NOMO-1 treated with dmso at 0.1 percent for 144 hours (cell line): ENCODE data around the gene SEZ6L2.

ENCODE experiments used
- DNase-seq: peaks from one replicate; lab custom pipeline; 2025; ENCODE audit not compliant: unreplicated experiment; lab: John Stamatoyannopoulos, UW

The SEZ6L2 gene

DNA sequence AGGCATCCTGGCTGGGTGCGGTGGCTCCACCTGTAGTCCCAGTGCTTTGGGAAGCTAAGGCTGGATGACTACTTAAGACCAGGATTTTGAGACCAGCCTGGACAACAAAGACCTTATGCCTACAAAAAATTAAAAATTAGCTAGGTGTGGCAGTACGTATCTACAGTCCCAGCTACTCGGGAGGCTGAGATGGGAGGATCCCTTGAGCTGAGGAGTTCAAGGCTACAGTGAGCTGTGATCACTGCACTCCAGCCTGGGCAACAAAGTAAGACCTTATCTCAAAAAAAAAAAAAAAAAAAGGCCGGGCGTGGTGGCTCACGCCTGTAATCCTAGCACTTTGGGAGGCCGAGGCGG lies 73.0 kb downstream of the SEZ6L2 start:
- DNase-seq, result no peak

DNA sequence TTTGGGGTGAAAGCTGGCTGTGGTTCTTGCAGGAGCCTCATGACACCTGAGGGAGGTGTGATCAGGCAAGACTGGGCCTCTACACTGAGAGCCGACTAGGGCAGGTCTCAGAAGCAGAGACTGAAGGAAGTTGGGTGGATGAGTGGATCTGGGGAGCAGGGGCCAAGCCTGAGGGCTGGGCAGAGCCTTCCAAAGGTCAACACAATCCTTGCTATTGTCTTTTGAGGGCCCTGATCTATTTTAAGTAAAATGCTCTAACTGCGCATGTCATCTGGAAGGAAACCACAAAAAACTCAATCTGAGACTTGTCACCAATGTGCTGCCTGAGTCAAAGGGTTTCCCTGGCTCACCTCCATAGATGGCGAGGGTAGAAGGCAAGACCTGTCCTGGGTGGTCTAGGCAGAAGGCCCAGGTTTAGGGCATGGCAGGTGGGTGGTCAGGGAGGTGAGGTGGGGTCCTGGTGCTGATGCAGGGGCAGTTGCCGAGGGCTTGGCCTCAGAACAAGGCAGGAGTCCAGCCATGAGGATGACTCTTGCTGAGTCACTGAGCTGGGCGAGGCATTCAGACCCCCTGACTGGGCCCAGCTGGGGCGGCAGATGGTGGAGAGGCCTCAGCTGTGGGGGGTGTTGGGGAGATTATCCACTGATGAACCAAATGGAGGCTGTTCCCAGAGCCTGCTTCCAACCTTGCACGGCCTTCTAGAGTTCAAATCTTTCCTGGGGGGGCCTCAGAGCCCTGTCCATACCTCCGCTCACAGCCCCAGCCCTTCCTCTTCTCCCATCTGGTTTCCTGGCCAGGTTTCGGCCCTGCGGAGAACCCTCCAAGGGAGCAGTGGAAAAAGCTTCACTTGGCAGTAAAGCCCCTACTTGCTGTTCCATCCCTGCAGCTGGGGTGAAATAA lies 74.0 kb downstream of the SEZ6L2 start:
- no peak for DNase-seq

DNA sequence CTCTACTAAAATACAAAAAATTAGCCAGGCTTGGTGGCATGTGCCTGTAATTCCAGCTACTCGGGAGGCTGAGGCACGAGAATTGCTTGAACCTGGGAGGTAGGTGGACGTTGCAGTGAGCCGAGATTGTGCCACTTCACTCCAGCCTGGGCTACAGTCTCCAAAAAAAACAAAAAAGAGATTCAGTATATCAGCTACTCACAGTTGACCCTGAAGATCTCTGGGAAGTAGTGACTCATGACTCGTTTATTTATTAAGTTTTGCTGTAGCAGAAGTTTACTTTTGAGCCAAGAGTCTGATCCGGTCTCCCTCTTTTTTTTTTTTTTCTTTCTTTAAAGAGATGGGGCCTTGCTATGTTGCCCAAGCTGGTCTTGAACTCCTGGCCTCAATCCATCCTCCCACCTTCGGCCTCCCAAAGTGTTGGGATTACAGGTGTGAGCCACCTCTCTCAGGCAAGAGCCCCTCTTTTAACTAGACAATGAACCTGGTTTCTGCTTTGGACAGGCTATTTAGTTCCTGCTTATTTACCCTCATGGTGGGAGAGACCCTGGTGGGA lies 74.7 kb downstream of the SEZ6L2 start:
- DNase-seq, result no peak

DNA sequence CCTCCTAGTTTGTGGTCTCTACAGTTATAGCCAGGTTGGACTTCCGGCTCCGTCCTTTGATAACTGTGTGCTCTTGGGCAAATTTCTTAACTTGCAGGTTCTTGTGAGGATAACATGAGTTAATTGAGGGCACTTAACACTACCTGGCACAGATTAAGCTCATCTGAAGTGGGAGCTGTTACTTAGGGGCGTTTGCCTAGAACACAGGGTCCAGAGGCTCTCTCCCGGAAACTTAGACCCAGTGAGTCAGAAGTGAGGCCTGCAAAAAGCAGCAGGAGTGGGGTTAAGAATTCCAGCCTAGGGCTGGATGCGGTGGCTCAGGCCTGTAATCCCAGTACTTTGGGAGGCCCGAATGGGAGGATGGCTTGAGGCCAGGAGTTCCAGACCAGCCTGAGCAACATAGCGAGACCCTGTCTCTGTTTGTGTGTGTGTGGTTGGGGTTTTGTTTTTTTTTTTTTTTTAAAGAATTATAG lies 77.7 kb downstream of the SEZ6L2 start:
- no peak for DNase-seq
